ENCODE results near the gene OTOP3. TPM values are rescaled to one million over a fixed set of nuclear protein-coding genes. Genes with fewer than 3 reads are reported as not detected.

The OTOP3 gene
- total and polyA plus RNA-seq, 2 donors (not counting 3 experiments of a cell fraction or from before 2014, with no cell fraction given): not detected

- no peak for TF ChIP-seq MAX (IDR thresholded peaks at IDR 0.05; ENCODE audit: insufficient read depth, insufficient read length)
- TF ChIP-seq GATA2 (IDR thresholded peaks at IDR 0.05; ENCODE audit: insufficient read depth, insufficient read length, low read depth, low read length): no peak
- no peak for TF ChIP-seq JUN (IDR thresholded peaks at IDR 0.05; ENCODE audit: borderline replicate concordance, insufficient read depth, insufficient read length, low read depth)
- no peak for TF ChIP-seq POLR2AphosphoS5 (IDR thresholded peaks at IDR 0.05; ENCODE audit: insufficient read depth, low read depth, low read length)
- TF ChIP-seq, protein P1, sequence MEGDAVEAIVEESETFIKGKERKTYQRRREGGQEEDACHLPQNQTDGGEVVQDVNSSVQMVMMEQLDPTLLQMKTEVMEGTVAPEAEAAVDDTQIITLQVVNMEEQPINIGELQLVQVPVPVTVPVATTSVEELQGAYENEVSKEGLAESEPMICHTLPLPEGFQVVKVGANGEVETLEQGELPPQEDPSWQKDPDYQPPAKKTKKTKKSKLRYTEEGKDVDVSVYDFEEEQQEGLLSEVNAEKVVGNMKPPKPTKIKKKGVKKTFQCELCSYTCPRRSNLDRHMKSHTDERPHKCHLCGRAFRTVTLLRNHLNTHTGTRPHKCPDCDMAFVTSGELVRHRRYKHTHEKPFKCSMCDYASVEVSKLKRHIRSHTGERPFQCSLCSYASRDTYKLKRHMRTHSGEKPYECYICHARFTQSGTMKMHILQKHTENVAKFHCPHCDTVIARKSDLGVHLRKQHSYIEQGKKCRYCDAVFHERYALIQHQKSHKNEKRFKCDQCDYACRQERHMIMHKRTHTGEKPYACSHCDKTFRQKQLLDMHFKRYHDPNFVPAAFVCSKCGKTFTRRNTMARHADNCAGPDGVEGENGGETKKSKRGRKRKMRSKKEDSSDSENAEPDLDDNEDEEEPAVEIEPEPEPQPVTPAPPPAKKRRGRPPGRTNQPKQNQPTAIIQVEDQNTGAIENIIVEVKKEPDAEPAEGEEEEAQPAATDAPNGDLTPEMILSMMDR (IDR thresholded peaks at IDR 0.05; ENCODE audit: extremely low read depth in 1 of 2, insufficient read depth in 1 of 2, low read depth in 1 of 2, low read length in 2 of 2): peak; percentile 86 to 98
- TF ChIP-seq EZH2 (IDR thresholded peaks at IDR 0.05; ENCODE audit: borderline replicate concordance, low read depth, low read length, severe bottlenecking): no peak
- no peak for TF ChIP-seq POLR2A (IDR thresholded peaks at IDR 0.05; ENCODE audit: low read depth, low read length)
- no peak for TF ChIP-seq FOS (IDR thresholded peaks at IDR 0.05; ENCODE audit: borderline replicate concordance, insufficient read depth, low read length)
- POLR2A ChIA-PET: interaction anchor here (0.6 to 1.0 kb wide), 3 partner anchors 13 to 115 kb away, joined by 3 read pairs; no protein-coding TSS in a partner anchor
- no peaks in the 10 kb centered on the region for H3K4me1 ChIP-seq (ENCODE audit: control insufficient read depth, extremely low read depth, insufficient read depth, low read length)
- CTCF ChIA-PET: interaction anchor here (0.6 to 4.6 kb wide), 38 partner anchors 9 to 579 kb away, joined by 3 to 58 read pairs (median 5); partner anchors contain the start of genes CDR2L, FDXR, HID1 and MRPL58
- no peak overlapping the region for H3K9ac ChIP-seq (replicated peaks; ENCODE audit: extremely low read depth, insufficient read depth, low read length)
- intact Hi-C loops (cut with micrococcal nuclease) (loop anchor here (1.0 kb wide), 2 partner anchors 35 to 167 kb away; partner anchors contain the start of gene USH1G), dilution Hi-C loops (cut with MboI; ENCODE audit: extremely low pct_ligation_motif_present, low sequenced_read_pairs) (no loop called here)
- no peak overlapping the region for H3K4me2 ChIP-seq (ENCODE audit: insufficient read depth, low read length)
- H3K9me3 ChIP-seq (replicated peaks; ENCODE audit: control insufficient read depth, insufficient read depth, low read length): no peaks in the 10 kb centered on the region
- H3K4me3 ChIP-seq (replicated peaks in 1 of 3; ENCODE audit: insufficient read depth in 1 of 3, low read depth in 1 of 3, low read length in 3 of 3): no peak overlapping the region
- no peaks in the 10 kb centered on the region for H3K9me1 ChIP-seq (replicated peaks; ENCODE audit: control insufficient read depth, extremely low read depth, insufficient read depth, low read length)
- H4K20me1 ChIP-seq (replicated peaks; ENCODE audit: control insufficient read depth, extremely low read depth, insufficient read depth, low read length): no peaks in the 10 kb centered on the region
- FAIRE-seq (peak; percentile 82), DNase-seq (ENCODE audit: low read depth, low spot score) (peak; percentile 59)
- no peak overlapping the region for H3K27ac ChIP-seq (ENCODE audit: insufficient read depth, low read depth, low read length)
- H3K79me2 ChIP-seq (ENCODE audit: control insufficient read depth, insufficient read depth, low read length): no peaks in the 10 kb centered on the region
- H3K27me3 ChIP-seq (ENCODE audit: control insufficient read depth in 2 of 2, insufficient read depth in 2 of 2, low read length in 2 of 2): no peaks in the 10 kb centered on the region
- H2AFZ ChIP-seq (ENCODE audit: low read depth, low read length): no peak overlapping the region
- H3K36me3 ChIP-seq (ENCODE audit: control insufficient read depth in 2 of 2, extremely low read depth in 1 of 2, insufficient read depth in 2 of 2, low read length in 2 of 2): no peaks in the 10 kb centered on the region
- no TSS peak for BruUV-seq (replicated peaks)
Measured at GRCh38 chr17:74957935-74958740, 22.4 kb downstream of the OTOP3 start.

All from endothelial cell of umbilical vein (primary cell).